ENCODE results near the gene RYK. TPM values are rescaled to one million over a fixed set of nuclear protein-coding genes. Genes with fewer than 3 reads are reported as not detected.

Gene RYK
- total RNA-seq, 2 donors from 2014 or later, result 50.9 to 74.1 TPM

GRCh38 chr3:134145183-134145582 is 105.5 kb downstream of the RYK start:
- H3K36me3 ChIP-seq, result no peaks in the 10 kb centered on the region
- H3K4me3 ChIP-seq, result no peak overlapping the region
- ATAC-seq (ENCODE audit: insufficient number of reproducible peaks, low FRiP score, low read depth), result no peak
- peaks cover 0 to 13% of the 10 kb centered on the region in 2 donors for H3K4me1 ChIP-seq (ENCODE audit: control insufficient read depth in 1 of 2, low read depth in 2 of 2)
- TF ChIP-seq, protein P1, sequence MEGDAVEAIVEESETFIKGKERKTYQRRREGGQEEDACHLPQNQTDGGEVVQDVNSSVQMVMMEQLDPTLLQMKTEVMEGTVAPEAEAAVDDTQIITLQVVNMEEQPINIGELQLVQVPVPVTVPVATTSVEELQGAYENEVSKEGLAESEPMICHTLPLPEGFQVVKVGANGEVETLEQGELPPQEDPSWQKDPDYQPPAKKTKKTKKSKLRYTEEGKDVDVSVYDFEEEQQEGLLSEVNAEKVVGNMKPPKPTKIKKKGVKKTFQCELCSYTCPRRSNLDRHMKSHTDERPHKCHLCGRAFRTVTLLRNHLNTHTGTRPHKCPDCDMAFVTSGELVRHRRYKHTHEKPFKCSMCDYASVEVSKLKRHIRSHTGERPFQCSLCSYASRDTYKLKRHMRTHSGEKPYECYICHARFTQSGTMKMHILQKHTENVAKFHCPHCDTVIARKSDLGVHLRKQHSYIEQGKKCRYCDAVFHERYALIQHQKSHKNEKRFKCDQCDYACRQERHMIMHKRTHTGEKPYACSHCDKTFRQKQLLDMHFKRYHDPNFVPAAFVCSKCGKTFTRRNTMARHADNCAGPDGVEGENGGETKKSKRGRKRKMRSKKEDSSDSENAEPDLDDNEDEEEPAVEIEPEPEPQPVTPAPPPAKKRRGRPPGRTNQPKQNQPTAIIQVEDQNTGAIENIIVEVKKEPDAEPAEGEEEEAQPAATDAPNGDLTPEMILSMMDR (IDR thresholded peaks at IDR 0.05), result no peak
- DNase-seq (ENCODE audit: low spot score), result no peak
- H3K27me3 ChIP-seq (replicated peaks; ENCODE audit: insufficient read depth), result no peaks in the 10 kb centered on the region
- H3K9me3 ChIP-seq, result no peaks in the 10 kb centered on the region
- no peak overlapping the region for H3K27ac ChIP-seq

DNA sequence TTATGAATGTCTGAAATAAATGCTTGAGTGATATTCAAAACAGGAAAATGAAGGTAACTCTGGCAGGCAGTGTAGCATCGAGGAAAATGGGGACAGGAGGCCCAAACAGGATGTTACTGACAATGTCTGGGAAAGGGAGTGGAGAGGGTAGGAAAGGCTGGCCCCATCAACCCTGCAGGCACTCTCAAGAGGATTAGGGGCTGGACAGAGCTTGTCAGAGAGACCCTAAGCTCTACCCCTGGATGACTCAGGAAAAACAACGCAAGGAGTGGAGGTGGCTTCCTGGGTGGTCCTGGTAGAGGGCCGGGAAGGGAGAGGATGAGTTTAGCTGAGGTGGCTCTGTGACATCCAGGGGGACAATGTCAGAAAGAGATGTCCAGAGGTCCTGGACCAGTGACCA is 106.0 kb downstream of the RYK start:
- DNase-seq (ENCODE audit: low spot score), result no peak
- TF ChIP-seq, protein P1 (IDR thresholded peaks at IDR 0.05), result no peak
- Histone ChIP-seq H3K27me3 (replicated peaks; ENCODE audit: insufficient read depth) (no peaks in the 10 kb centered on the region), H3K4me3 (no peak overlapping the region), H3K27ac (no peak overlapping the region), H3K36me3 (no peaks in the 10 kb centered on the region), H3K4me1 (ENCODE audit: control insufficient read depth in 1 of 2, low read depth in 2 of 2) (peaks cover 0 to 9% of the 10 kb centered on the region in 2 donors), H3K9me3 (no peaks in the 10 kb centered on the region)
- no peak for ATAC-seq (ENCODE audit: insufficient number of reproducible peaks, low FRiP score, low read depth)

GRCh38 chr3:134143828-134144401 is 106.7 kb downstream of the RYK start:
- H3K36me3 ChIP-seq, result no peaks in the 10 kb centered on the region
- no peak overlapping the region for H3K4me3 ChIP-seq
- no peak for ATAC-seq (ENCODE audit: insufficient number of reproducible peaks, low FRiP score, low read depth)
- H3K27ac ChIP-seq, result no peak overlapping the region
- no peaks in the 10 kb centered on the region for H3K27me3 ChIP-seq (replicated peaks; ENCODE audit: insufficient read depth)
- TF ChIP-seq, protein P1 (IDR thresholded peaks at IDR 0.05), result no peak
- peaks cover 0 to 1% of the 10 kb centered on the region in 2 donors for H3K4me1 ChIP-seq (ENCODE audit: control insufficient read depth in 1 of 2, low read depth in 2 of 2)
- no peak for DNase-seq (ENCODE audit: low spot score)
- no peaks in the 10 kb centered on the region for H3K9me3 ChIP-seq

GRCh38 chr3:134136604-134137003 is 114.1 kb downstream of the RYK start:
- no peak for DNase-seq (ENCODE audit: low spot score)
- H3K27me3 ChIP-seq (replicated peaks; ENCODE audit: insufficient read depth), result no peaks in the 10 kb centered on the region
- H3K9me3 ChIP-seq, result no peaks in the 10 kb centered on the region
- no peaks in the 10 kb centered on the region for H3K36me3 ChIP-seq
- no peaks in the 10 kb centered on the region for H3K4me1 ChIP-seq (ENCODE audit: control insufficient read depth in 1 of 2, low read depth in 2 of 2)
- TF ChIP-seq, protein P1 (IDR thresholded peaks at IDR 0.05), result no peak
- no peak for ATAC-seq (ENCODE audit: insufficient number of reproducible peaks, low FRiP score, low read depth)
- no peak overlapping the region for H3K4me3 ChIP-seq
- H3K27ac ChIP-seq, result no peak overlapping the region

DNA sequence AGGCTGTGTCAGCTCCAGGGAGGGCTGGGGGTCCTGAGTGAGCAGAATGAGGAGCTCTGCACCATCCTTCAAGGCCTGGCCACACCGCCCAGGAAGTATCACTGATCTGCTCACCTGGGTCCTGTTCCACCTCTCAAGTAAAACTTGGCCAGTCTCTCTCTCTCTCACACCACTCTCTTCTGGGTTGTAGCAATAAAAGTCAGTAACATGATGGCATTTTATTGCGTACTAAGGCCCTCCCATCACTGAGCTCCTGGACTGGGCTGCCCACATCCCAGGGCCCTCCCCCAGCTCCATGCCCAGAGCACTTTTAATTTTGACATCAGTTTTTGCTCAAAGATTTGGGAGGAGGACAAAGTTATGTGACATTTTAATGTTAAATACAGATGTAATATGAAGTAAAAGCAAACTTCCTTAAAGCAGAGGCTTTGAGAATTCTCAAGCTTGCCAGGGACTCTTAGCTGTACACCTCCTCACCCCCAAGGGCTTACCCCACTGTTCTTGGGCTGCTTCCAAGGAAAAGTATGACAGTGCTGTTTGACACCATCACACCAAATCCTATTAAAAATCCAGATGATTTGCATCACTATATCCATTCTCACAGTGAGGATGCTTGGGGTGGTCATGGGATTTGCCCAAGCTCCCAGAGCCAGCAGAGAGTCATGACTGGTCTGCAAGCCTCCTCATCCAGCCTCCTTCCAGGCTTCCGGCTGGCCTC is 115.8 kb downstream of the RYK start:
- DNase-seq (ENCODE audit: low spot score) (no peak), ATAC-seq (ENCODE audit: insufficient number of reproducible peaks, low FRiP score, low read depth) (no peak)
- TF ChIP-seq, protein P1 (IDR thresholded peaks at IDR 0.05), result no peak
- Histone ChIP-seq H3K36me3 (no peaks in the 10 kb centered on the region), H3K9me3 (no peaks in the 10 kb centered on the region), H3K4me1 (ENCODE audit: control insufficient read depth in 1 of 2, low read depth in 2 of 2) (no peaks in the 10 kb centered on the region), H3K27ac (no peak overlapping the region), H3K27me3 (replicated peaks; ENCODE audit: insufficient read depth) (no peaks in the 10 kb centered on the region), H3K4me3 (no peak overlapping the region)

Measured in thoracic aorta (tissue), 2 donors.